Endothelial cell of umbilical vein (primary cell): ENCODE data around the gene PLEKHH1. TPM values are rescaled to one million over a fixed set of nuclear protein-coding genes. Genes with fewer than 3 reads are reported as not detected.

Experiments
- BruUV-seq: library from RNA; stranded (reverse); fragments of 400-500 nt; replicated peaks from 2 replicates; lab custom pipeline; 2021; lab: Mats Ljungman, UMichigan
- CTCF ChIA-PET: fragments of 300-600, 350-600 bp; sonication (Branson Sonifier 250); formaldehyde crosslinking; loops from one replicate; lab custom pipeline; 2021; ENCODE audit warnings: antibody characterized with exemption, inconsistent platforms; lab: Charles Lee
- POLR2A ChIA-PET: fragments of 300-600, 350-600 bp; sonication (Branson Sonifier 250); formaldehyde crosslinking; loops from one replicate; lab custom pipeline; 2021; ENCODE audit warnings: antibody characterized with exemption, inconsistent platforms; lab: Charles Lee
- DNase-seq: peaks from one replicate; pipeline ENCODE4 v3.0.0-alpha.2; 2011; ENCODE audit warnings: low read depth, low spot score
- FAIRE-seq: peaks from 2 replicates; lab custom pipeline; 2011; peaks lifted over from hg19 to GRCh38; lab: Jason Lieb, UNC
- H2AFZ ChIP-seq: 2 replicates; pipeline ENCODE4 v1.6.0; 2012; ENCODE audit warnings: low read depth, low read length, control low read depth, inconsistent platforms
- H3K27ac ChIP-seq: 2 replicates; pipeline ENCODE4 v1.5.1; 2011; ENCODE audit warnings: low read depth, mild to moderate bottlenecking, control low read depth, low read length, moderate library complexity; ENCODE audit not compliant: insufficient read depth
- H3K27me3 ChIP-seq, 2 experiments: 2 replicates each; pipeline versions ENCODE4 v1.6.0 to v1.6.1; 2011; ENCODE audit warnings: low read length in 2 of 2, mixed read lengths in 1 of 2; ENCODE audit not compliant: control insufficient read depth in 2 of 2, insufficient read depth in 2 of 2
- H3K36me3 ChIP-seq, 2 experiments: 2 replicates in 1 of 2; 3 replicates in 1 of 2; pipeline ENCODE4 v1.5.1; 2011; ENCODE audit warnings: low read length in 2 of 2, mild to moderate bottlenecking in 1 of 2, moderate library complexity in 1 of 2; ENCODE audit not compliant: control insufficient read depth in 2 of 2, insufficient read depth in 2 of 2; ENCODE audit errors: extremely low read depth in 1 of 2
- H3K4me1 ChIP-seq: 3 replicates; pipeline ENCODE4 v1.5.1; 2011; ENCODE audit warnings: mild to moderate bottlenecking, low read length; ENCODE audit not compliant: control insufficient read depth, insufficient read depth; ENCODE audit errors: extremely low read depth
- H3K4me2 ChIP-seq: 2 replicates; pipeline ENCODE4 v1.6.1; 2011; ENCODE audit warnings: low read length, control low read depth, mixed read lengths; ENCODE audit not compliant: insufficient read depth
- H3K4me3 ChIP-seq, 3 experiments: fragments of 200-600 bp in 1 of 3; sonication (generic), shearing (Covaris generic) in 1 of 3; replicated peaks in 1 of 3; 2 replicates each; pipeline ENCODE4 v1.5.1; 2011 to 2016; ENCODE audit warnings: control low read depth in 3 of 3, low read length in 3 of 3, mild to moderate bottlenecking in 2 of 3, inconsistent platforms in 1 of 3, low read depth in 1 of 3, moderate library complexity in 1 of 3; ENCODE audit not compliant: insufficient read depth in 1 of 3
- H3K79me2 ChIP-seq: 2 replicates; pipeline ENCODE4 v1.6.0; 2012; ENCODE audit warnings: low read length, inconsistent platforms; ENCODE audit not compliant: control insufficient read depth, insufficient read depth
- H3K9ac ChIP-seq: replicated peaks from 2 replicates; pipeline ENCODE3; 2011; ENCODE audit warnings: low read length, control low read depth; ENCODE audit not compliant: insufficient read depth; ENCODE audit errors: extremely low read depth
- H3K9me1 ChIP-seq: replicated peaks from 3 replicates; pipeline ENCODE4 v1.6.0; 2011; ENCODE audit warnings: mild to moderate bottlenecking, low read length; ENCODE audit not compliant: control insufficient read depth, insufficient read depth; ENCODE audit errors: extremely low read depth
- H3K9me3 ChIP-seq: replicated peaks from 2 replicates; pipeline ENCODE4 v1.5.1; 2012; ENCODE audit warnings: low read length, inconsistent platforms; ENCODE audit not compliant: control insufficient read depth, insufficient read depth
- H4K20me1 ChIP-seq: replicated peaks from 2 replicates; pipeline ENCODE3; 2011; ENCODE audit warnings: mild to moderate bottlenecking, low read length; ENCODE audit not compliant: control insufficient read depth, insufficient read depth; ENCODE audit errors: extremely low read depth
- CTCF ChIP-seq, 2 donors: IDR thresholded peaks; 1 replicate in 1 of 2; 2 replicates in 1 of 2; pipeline ENCODE4 v1.5.1; 2011; ENCODE audit warnings: low read length in 2 of 2, mild to moderate bottlenecking in 2 of 2, moderate library complexity in 2 of 2, control low read depth in 1 of 2, inconsistent platforms in 1 of 2, low read depth in 1 of 2; ENCODE audit not compliant: insufficient read depth in 1 of 2; ENCODE audit errors: extremely low read depth in 1 of 2
- EZH2 ChIP-seq: IDR thresholded peaks from 2 replicates; pipeline ENCODE4 v1.6.1; 2012; ENCODE audit warnings: borderline replicate concordance, low read depth, mild to moderate bottlenecking, moderate library complexity, low read length, inconsistent platforms; ENCODE audit not compliant: severe bottlenecking
- FOS ChIP-seq: IDR thresholded peaks from 2 replicates; pipeline ENCODE4 v1.6.1; 2011; ENCODE audit warnings: mild to moderate bottlenecking, low read length, moderate library complexity, borderline replicate concordance; ENCODE audit not compliant: insufficient read depth
- GATA2 ChIP-seq: IDR thresholded peaks from 2 replicates; pipeline ENCODE4 v1.7.0; 2011; ENCODE audit warnings: low read depth, mild to moderate bottlenecking, moderate library complexity, mixed read lengths, low read length; ENCODE audit not compliant: insufficient read length, insufficient read depth
- JUN ChIP-seq: IDR thresholded peaks from 2 replicates; pipeline ENCODE4 v1.6.1; 2011; ENCODE audit warnings: borderline replicate concordance, low read depth; ENCODE audit not compliant: insufficient read length, insufficient read depth
- MAX ChIP-seq: IDR thresholded peaks from 2 replicates; pipeline ENCODE4 v1.6.1; 2011; ENCODE audit not compliant: insufficient read depth, insufficient read length
- MYC ChIP-seq: IDR thresholded peaks from one replicate; pipeline ENCODE4 v1.6.1; 2011; ENCODE audit warnings: mild to moderate bottlenecking, low read depth, low read length
- POLR2A ChIP-seq: IDR thresholded peaks from 2 replicates; pipeline ENCODE4 v1.6.1; 2012; ENCODE audit warnings: low read depth, mild to moderate bottlenecking, control low read depth, low read length
- POLR2AphosphoS5 ChIP-seq: IDR thresholded peaks from 2 replicates; pipeline ENCODE4 v1.6.1; 2012; ENCODE audit warnings: low read depth, mild to moderate bottlenecking, control low read depth, low read length, moderate library complexity; ENCODE audit not compliant: insufficient read depth
- dilution Hi-C: fragments of 300-500 bp; cut with MboI; formaldehyde crosslinking; loops from one replicate; pipeline ENCODE4 v1.15.0; 2019; ENCODE audit warnings: low sequenced_read_pairs; ENCODE audit not compliant: extremely low pct_ligation_motif_present
- intact Hi-C: fragments of 100-400 bp; cut with micrococcal nuclease; formaldehyde crosslinking; loops from one replicate; pipeline ENCODE4 v1.10.0; 2022
- polyA plus RNA-seq, 4 experiments: library from polyadenylated mRNA; depleted of rRNA in 3 of 4; stranded (reverse) in 3 of 4; unstranded in 1 of 4; fragments of >200 nt; gene quantifications; 2 replicates each; pipeline versions ENCODE4 v1.2.1 to v1.2.3, GENCODE V29; 2011 to 2012; ENCODE audit warnings: missing spikeins in 1 of 4
- total RNA-seq: library from RNA; stranded (reverse); gene quantifications from 2 replicates; pipeline ENCODE4 v1.2.3, GENCODE V29; 2021

The PLEKHH1 gene
- total and polyA plus RNA-seq, 2 donors (not counting 3 experiments of a cell fraction or from before 2014, with no cell fraction given): 0.17 to 0.71 TPM

- ChIA-PET POLR2A (no interaction called here), CTCF (interaction anchor here (0.6 to 1.6 kb wide), 5 partner anchors 9 to 77 kb away, joined by 3 to 7 read pairs (median 3); no protein-coding TSS in a partner anchor)
- Histone ChIP-seq H4K20me1 (no peaks in the 10 kb centered on the region), H3K79me2 (no peaks in the 10 kb centered on the region), H3K4me2 (no peak overlapping the region), H3K9me3 (no peaks in the 10 kb centered on the region), H3K4me1 (peaks cover 10% of the 10 kb centered on the region), H3K4me3 (no peak overlapping the region), H3K27me3 (no peaks in the 10 kb centered on the region), H3K27ac (no peak overlapping the region), H2AFZ (no peak overlapping the region), H3K36me3 (no peaks in the 10 kb centered on the region), H3K9me1 (no peaks in the 10 kb centered on the region), H3K9ac (no peak overlapping the region)
- no peak for DNase-seq
- dilution Hi-C loops (no loop called here), intact Hi-C loops (no loop called here)
- no TSS peak for BruUV-seq
- no peak for FAIRE-seq
- TF ChIP-seq JUN (no peak), CTCF (IDR thresholded peaks at IDR 0.05; ENCODE audit: extremely low read depth in 1 of 2, insufficient read depth in 1 of 2, low read depth in 1 of 2, low read length in 2 of 2) (no peak)
Measured at GRCh38 chr14:67627519-67627918, 94.4 kb downstream of the PLEKHH1 start.

DNA sequence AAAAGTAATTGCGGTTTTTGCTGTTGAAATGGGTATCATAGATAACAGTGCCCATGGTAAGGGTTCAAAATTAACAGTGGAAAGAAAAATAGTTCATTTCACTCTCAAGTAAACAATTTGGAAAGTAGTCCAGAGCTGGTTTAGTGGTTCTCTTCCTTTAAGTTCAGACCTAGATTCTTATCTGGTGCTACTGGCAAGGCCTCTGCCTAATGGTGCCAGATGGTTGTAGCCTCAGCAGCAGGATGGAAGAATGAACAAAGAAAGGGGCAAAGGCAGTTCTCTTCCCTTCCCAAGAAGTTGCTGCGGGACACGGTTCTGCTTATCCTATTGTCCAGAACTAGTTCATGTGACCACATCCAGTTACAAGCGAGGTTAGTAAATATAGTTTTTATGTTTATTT is 97.1 kb downstream of the PLEKHH1 start:
- H3K79me2 ChIP-seq: no peaks in the 10 kb centered on the region
- no TSS peak for BruUV-seq
- TF ChIP-seq CTCF (IDR thresholded peaks at IDR 0.05; ENCODE audit: extremely low read depth in 1 of 2, insufficient read depth in 1 of 2, low read depth in 1 of 2, low read length in 2 of 2) (no peak), POLR2AphosphoS5 (no peak), JUN (no peak), MAX (no peak), FOS (no peak), MYC (no peak), GATA2 (no peak), EZH2 (no peak), POLR2A (no peak)
- DNase-seq (no peak), FAIRE-seq (no peak)
- H2AFZ ChIP-seq: no peak overlapping the region
- H4K20me1 ChIP-seq: no peaks in the 10 kb centered on the region
- no peaks in the 10 kb centered on the region for H3K36me3 ChIP-seq
- H3K27ac ChIP-seq: no peak overlapping the region
- H3K9me3 ChIP-seq: no peaks in the 10 kb centered on the region
- H3K27me3 ChIP-seq: no peaks in the 10 kb centered on the region
- H3K4me1 ChIP-seq: no peaks in the 10 kb centered on the region
- dilution Hi-C loops: no loop called here
- no peaks in the 10 kb centered on the region for H3K9me1 ChIP-seq
- intact Hi-C loops: no loop called here
- ChIA-PET POLR2A (no interaction called here), CTCF (interaction anchor here (1.4 to 1.6 kb wide), 3 partner anchors 10 to 74 kb away, joined by 4 to 13 read pairs (median 5); partner anchors contain the start of gene ARG2)
- no peak overlapping the region for H3K4me3 ChIP-seq
- no peak overlapping the region for H3K9ac ChIP-seq
- H3K4me2 ChIP-seq: no peak overlapping the region
